Measurements from ENCODE around the gene ASIC4. TPM values are rescaled to one million over a fixed set of nuclear protein-coding genes. Genes with fewer than 3 reads are reported as not detected.

Gene ASIC4
- total and polyA plus RNA-seq, 2 experiments from 2014 or later: 0.13 to 3.6 TPM

GRCh38 chr2:219542931-219543595 lies 28.8 kb downstream of the ASIC4 start (continued):
- TF ChIP-seq ZNF462 (CRISPR knock-in tag; IDR thresholded peaks at IDR 0.05): no peak

- Histone ChIP-seq H3K27me3 (ENCODE audit: insufficient read depth) (peaks cover 9% of the 10 kb centered on the region; the same call in 1 of the 2 replicates), H3K4me1 (ENCODE audit: insufficient read depth) (peaks cover 9% of the 10 kb centered on the region), H3K4me3 (peak within 1 kb of the TSS; percentile 96), H3K4me2 (peak within 1 kb of the TSS; percentile 99), H3K27ac (ENCODE audit: low read depth) (peak within 1 kb of the TSS; percentile 59; the same call in 1 of the 2 replicates), H3K9me2 (ENCODE audit: insufficient read depth) (no peaks in the 10 kb centered on the region), H3F3A (replicated peaks; ENCODE audit: low read depth) (peaks cover 15% of the 10 kb centered on the region), H3K79me2 (replicated peaks; ENCODE audit: insufficient read depth) (peaks cover 14% of the 10 kb centered on the region), H3K36me3 (ENCODE audit: insufficient read depth) (peaks cover 9% of the 10 kb centered on the region), H4K20me1 (replicated peaks; ENCODE audit: insufficient read depth) (peaks cover 20% of the 10 kb centered on the region), H2AFZ (peak within 1 kb of the TSS; percentile 90)
- Mint-ChIP-seq H3K27me3 (ENCODE audit: insufficient read depth, low read depth, poor library complexity) (peaks cover 28% of the 10 kb centered on the region), H3K27ac (peak within 1 kb of the TSS; percentile 74), H3K9me3 (no peaks in the 10 kb centered on the region; the same call in 2 of the 3 replicates), H3K4me3 (peak within 1 kb of the TSS; percentile 93), H3K36me3 (ENCODE audit: low read depth) (peaks cover 45% of the 10 kb centered on the region), H3K4me1 (peaks cover 22% of the 10 kb centered on the region)
- TF ChIP-seq EZH2phosphoT487 (IDR thresholded peaks at IDR 0.05; ENCODE audit: unreplicated experiment) (no peak), POLR2AphosphoS5 (IDR thresholded peaks at IDR 0.05; ENCODE audit: low read depth) (peak; percentile 85), ETS1 (IDR thresholded peaks at IDR 0.05) (0 out of 2 replicates have a peak, but pooled peaks have one; percentile 20), CREB1 (CRISPR knock-in tag; IDR thresholded peaks at IDR 0.05; ENCODE audit: low read depth) (peak; percentile 99), REST (IDR thresholded peaks at IDR 0.05; ENCODE audit: unreplicated experiment) (peak; percentile 92), STAT1 (IDR thresholded peaks at IDR 0.05; ENCODE audit: unreplicated experiment) (no peak)
- ATAC-seq: peak; percentile 72
- DNase-seq (ENCODE audit: low spot score): peak; percentile 99
Measured at GRCh38 chr2:219543596-219544358, 29.5 kb downstream of the ASIC4 start, which contains the start of the genes CHPF and TMEM198. CHPF (minus strand) TSS chr2:219543809; CDS start chr2:219543538, 271 bp downstream. TMEM198 (plus strand) TSS chr2:219544028; CDS start chr2:219544728, 700 bp downstream.
